ENCODE measurements around the gene ECPAS.

GRCh38 chr9:111455638-111456037 is 28.5 kb downstream of the ECPAS start:
- TF ChIP-seq EZH2 (IDR thresholded peaks at IDR 0.05; ENCODE audit: borderline replicate concordance, insufficient read depth, low read length, poor library complexity, severe bottlenecking) (no peak), CTCF (IDR thresholded peaks at IDR 0.05; ENCODE audit: poor library complexity, severe bottlenecking) (no peak), TAF1 (IDR thresholded peaks at IDR 0.05; ENCODE audit: low read depth) (no peak), EP300 (conservative IDR thresholded peaks at IDR 0.05; ENCODE audit: poor library complexity, severe bottlenecking) (no peak)
